GM21390 (cell line): ENCODE data around the gene ATAD3C.
"Not testable (repeated sequence)": the region's sequence is repeated elsewhere in the genome, so short reads cannot be mapped to it uniquely, and the experiment has no call there.

ENCODE experiments used
- ATAC-seq: cut with Tn5 transposase; IDR thresholded peaks from one replicate; pipeline ENCODE4 v1.9.1; 2021; ENCODE audit not compliant: unreplicated experiment

The ATAD3C gene

GRCh38 chr1:1441002-1441888 lies 8.2 kb upstream of the ATAD3C start:
- no peak for ATAC-seq

- ATAC-seq: no peak
Observed at GRCh38 chr1:1442069-1442770, 7.3 kb upstream of the ATAD3C start.

- ATAC-seq: not testable (repeated sequence)
Observed at GRCh38 chr1:1446631-1447030, 2.9 kb upstream of the ATAD3C start.

- not testable (repeated sequence) for ATAC-seq
Observed at GRCh38 chr1:1450616-1451015, 1.1 kb downstream of the ATAD3C start.

GRCh38 chr1:1451696-1452364 lies 2.3 kb downstream of the ATAD3C start:
- no peak for ATAC-seq

- ATAC-seq: not testable (repeated sequence)
Observed at GRCh38 chr1:1452365-1452739, 2.9 kb downstream of the ATAD3C start.

GRCh38 chr1:1452882-1453281 lies 3.4 kb downstream of the ATAD3C start:
- no peak for ATAC-seq

GRCh38 chr1:1454286-1455056 lies 5.0 kb downstream of the ATAD3C start:
- not testable (repeated sequence) for ATAC-seq

GRCh38 chr1:1455366-1455884 lies 5.9 kb downstream of the ATAD3C start:
- ATAC-seq: no peak

GRCh38 chr1:1455934-1456333 lies 6.4 kb downstream of the ATAD3C start:
- not testable (repeated sequence) for ATAC-seq

GRCh38 chr1:1456683-1457255 lies 7.3 kb downstream of the ATAD3C start:
- ATAC-seq: not testable (repeated sequence)

GRCh38 chr1:1459156-1459555 lies 9.7 kb downstream of the ATAD3C start:
- not testable (repeated sequence) for ATAC-seq

- ATAC-seq: not testable (repeated sequence)
Observed at GRCh38 chr1:1459711-1460110, 10.2 kb downstream of the ATAD3C start.

- ATAC-seq: no peak
Observed at GRCh38 chr1:1460540-1461130, 11.1 kb downstream of the ATAD3C start.

- no peak for ATAC-seq
Observed at GRCh38 chr1:1461721-1462317, 12.3 kb downstream of the ATAD3C start.

- no peak for ATAC-seq
Observed at GRCh38 chr1:1462318-1462966, 13.0 kb downstream of the ATAD3C start.

- ATAC-seq: no peak
Observed at GRCh38 chr1:1463312-1463711, 13.8 kb downstream of the ATAD3C start.

GRCh38 chr1:1468196-1468985 lies 18.9 kb downstream of the ATAD3C start:
- not testable (repeated sequence) for ATAC-seq
